Lower leg skin (tissue), 4 donors: ENCODE measurements around the gene PXDN. TPM values are rescaled to one million over a fixed set of nuclear protein-coding genes. Genes with fewer than 3 reads are reported as not detected.

Source experiments
- DNase-seq, 2 donors: peaks; one replicate each; pipeline ENCODE4 v3.0.0-alpha.2; 2019; ENCODE audit warnings: low spot score in 2 of 2
- H3K4me3 ChIP-seq: fragments of 200-600 bp; sonication (generic); 2 replicates; pipeline ENCODE4 v1.5.1; 2017; ENCODE audit warnings: mild to moderate bottlenecking, low read depth; ENCODE audit not compliant: poor library complexity, severe bottlenecking
- POLR2A ChIP-seq, 2 donors: fragments of 450-650 bp; IDR thresholded peaks; one replicate each; pipeline ENCODE4 v1.6.1; 2016 to 2017; ENCODE audit warnings: antibody characterized with exemption in 2 of 2, mild to moderate bottlenecking in 1 of 2, moderate library complexity in 1 of 2
- WGBS, 2 donors: methylation state at CpG; one replicate each; pipeline ENCODE4 v1.1.5; 2018; 5-methylcytosine and 5-hydroxymethylcytosine counted together
- intact Hi-C: fragments of 100-400 bp; cut with DNase I; formaldehyde crosslinking; loops from one replicate; pipeline ENCODE4 v1.15.0; 2023; ENCODE audit warnings: low total_unique reads
- total RNA-seq, 4 donors: library from RNA; depleted of rRNA; stranded (reverse); fragments of >200 nt; gene quantifications; one replicate each; pipeline ENCODE4 v1.1.0, GENCODE V29; 2016
- TF ChIP-seq, protein P1 (sequence below), 3 donors: fragments of 450-650 bp; IDR thresholded peaks; one replicate each; pipeline ENCODE4 v1.5.1; 2016; ENCODE audit warnings: antibody characterized with exemption in 3 of 3, mild to moderate bottlenecking in 3 of 3, moderate library complexity in 2 of 3

PXDN gene
- total RNA-seq, 4 donors from 2014 or later, result 4.7 to 13.7 (median 7.0) TPM

DNA sequence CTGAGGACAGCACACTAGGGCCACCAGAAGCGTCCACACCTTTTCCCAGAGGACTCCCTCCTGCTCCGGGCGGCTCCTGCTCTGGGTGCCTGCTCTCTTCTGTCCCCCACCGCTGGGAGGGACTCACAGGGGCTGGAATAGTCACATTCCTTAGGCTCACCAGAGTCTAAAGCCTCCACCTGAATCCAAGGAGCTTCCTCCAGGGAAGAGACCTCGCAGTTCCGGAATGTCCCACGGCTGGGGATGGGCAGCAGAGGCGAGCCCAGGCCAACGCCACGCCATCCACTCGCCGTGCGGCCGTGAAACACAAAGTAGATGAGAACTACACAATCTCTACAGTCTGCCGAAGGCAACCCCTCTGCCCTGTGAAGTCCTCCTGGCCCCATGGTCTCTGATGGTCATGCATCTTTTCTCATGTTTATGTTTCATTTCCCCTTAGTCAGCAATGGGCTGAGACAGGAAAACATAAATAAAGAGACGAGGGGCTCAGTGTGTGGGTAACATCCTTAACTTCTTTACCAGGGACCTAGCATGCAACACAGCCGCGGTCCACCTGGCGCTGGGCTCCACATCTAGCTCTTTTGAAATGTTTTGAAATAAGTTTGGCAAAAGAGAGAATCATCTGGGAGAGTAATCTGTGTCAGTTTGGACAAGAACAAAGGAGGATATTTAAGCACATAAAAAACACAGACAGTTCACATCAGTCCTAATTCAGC lies 98.4 kb downstream of the PXDN start:
- 85 to 87% methylated on average over 19 of the region's 19 CpGs for WGBS, 2 donors
- DNase-seq, result no peak
- intact Hi-C loops, result no loop called here
- H3K4me3 ChIP-seq, result no peak overlapping the region
- TF ChIP-seq, protein P1, sequence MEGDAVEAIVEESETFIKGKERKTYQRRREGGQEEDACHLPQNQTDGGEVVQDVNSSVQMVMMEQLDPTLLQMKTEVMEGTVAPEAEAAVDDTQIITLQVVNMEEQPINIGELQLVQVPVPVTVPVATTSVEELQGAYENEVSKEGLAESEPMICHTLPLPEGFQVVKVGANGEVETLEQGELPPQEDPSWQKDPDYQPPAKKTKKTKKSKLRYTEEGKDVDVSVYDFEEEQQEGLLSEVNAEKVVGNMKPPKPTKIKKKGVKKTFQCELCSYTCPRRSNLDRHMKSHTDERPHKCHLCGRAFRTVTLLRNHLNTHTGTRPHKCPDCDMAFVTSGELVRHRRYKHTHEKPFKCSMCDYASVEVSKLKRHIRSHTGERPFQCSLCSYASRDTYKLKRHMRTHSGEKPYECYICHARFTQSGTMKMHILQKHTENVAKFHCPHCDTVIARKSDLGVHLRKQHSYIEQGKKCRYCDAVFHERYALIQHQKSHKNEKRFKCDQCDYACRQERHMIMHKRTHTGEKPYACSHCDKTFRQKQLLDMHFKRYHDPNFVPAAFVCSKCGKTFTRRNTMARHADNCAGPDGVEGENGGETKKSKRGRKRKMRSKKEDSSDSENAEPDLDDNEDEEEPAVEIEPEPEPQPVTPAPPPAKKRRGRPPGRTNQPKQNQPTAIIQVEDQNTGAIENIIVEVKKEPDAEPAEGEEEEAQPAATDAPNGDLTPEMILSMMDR (IDR thresholded peaks at IDR 0.05), result no peak
- TF ChIP-seq POLR2A (IDR thresholded peaks at IDR 0.05), result no peak

DNA sequence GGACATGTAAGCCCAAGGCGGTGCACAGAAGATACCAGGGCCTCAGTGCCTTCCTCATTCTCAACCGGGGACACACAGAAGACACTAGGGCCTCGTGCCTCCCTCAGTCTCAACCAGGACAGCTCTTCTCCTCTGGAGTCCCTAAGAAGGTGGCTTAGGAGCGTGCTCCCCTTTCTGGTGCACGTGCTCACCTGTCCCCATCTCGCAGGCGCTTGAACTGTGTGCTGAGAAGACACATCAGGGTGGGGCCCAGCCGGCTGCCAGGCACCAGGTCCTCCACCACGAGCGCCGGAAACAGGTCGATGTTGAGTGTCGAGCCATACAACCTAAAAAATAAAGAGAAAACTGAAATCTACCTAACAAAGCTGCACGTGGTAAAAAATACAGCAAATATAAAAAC lies 99.9 kb downstream of the PXDN start:
- DNase-seq, result peak in 1 of 2 donors; percentile 74
- WGBS, 2 donors, result 92% methylated on average over 14 of the region's 14 CpGs
- TF ChIP-seq, protein P1 (IDR thresholded peaks at IDR 0.05), result no peak
- no peak for TF ChIP-seq POLR2A (IDR thresholded peaks at IDR 0.05)
- no peak overlapping the region for H3K4me3 ChIP-seq
- intact Hi-C loops, result no loop called here

DNA sequence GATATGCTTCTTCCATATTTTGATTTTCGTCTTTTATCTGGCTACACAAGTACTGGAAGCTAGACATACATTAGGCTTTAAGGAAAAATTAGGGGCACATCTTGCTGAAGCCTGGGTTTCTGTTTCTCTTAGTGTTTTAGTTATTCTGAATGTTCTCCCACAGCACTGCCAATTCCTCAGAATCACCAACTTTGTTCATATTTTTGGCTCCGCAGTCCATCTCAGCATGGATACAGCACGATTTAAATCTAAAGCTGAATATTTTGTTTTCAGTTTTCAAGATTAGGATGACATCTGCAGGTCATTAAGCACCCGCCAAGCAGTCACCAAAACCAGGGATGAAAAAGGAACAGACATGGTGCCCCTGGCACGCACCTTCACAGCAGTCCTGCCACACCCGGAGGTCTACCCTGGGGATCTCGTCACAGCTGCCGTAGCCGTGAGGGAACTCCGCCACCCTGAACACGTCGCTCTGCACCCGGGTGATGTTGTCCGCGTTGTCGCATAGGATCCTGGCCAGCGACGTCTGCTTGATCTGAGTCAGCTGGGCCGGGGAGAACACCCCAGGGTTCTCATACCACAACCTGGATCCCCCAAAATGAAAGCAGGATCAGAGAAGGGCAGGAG lies 101.2 kb downstream of the PXDN start:
- DNase-seq, result peak in 1 of 2 donors; percentile 71
- TF ChIP-seq, protein P1 (IDR thresholded peaks at IDR 0.05), result no peak
- no peak for TF ChIP-seq POLR2A (IDR thresholded peaks at IDR 0.05)
- no peak overlapping the region for H3K4me3 ChIP-seq
- WGBS, 2 donors, result 82 to 84% methylated on average over 19 of the region's 19 CpGs
- intact Hi-C loops, result no loop called here

DNA sequence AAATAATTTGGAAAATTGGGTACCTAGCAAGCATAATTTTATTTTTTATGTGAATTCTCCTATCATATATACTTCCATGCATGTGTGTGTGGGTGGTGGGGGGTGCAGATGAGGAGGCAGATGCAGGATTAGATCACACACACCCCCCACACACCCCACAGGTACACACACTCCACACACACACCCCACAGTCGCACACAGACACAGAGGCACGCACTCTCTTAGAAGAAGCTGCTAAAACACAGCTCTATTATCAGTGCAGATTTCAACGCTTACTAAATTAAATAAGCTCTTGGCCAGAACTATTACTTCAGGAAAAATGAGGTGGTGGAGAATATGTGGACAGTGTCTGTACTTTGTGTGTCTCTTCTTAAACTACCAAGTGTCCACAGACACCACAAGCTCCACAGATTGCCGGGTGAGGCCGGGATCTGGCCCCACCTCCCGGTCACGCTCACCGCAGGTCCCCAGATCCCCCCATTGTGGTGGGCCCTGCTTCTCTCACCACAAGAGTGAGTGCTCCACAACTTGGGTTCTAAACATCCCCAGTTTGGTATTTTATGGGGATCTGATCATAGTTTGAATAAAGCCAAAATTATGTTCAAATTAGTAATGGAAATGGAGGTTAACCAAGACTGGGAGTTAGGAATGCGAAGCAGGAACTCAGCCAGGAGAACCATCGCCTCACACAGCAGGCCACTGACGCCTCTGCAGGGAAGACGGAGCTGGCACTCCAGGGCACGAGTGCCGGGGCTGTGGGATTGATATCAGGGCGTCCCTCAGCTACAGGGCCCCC lies 102.1 kb downstream of the PXDN start:
- no peak for TF ChIP-seq POLR2A (IDR thresholded peaks at IDR 0.05)
- TF ChIP-seq, protein P1 (IDR thresholded peaks at IDR 0.05), result no peak
- DNase-seq, result no peak
- no peak overlapping the region for H3K4me3 ChIP-seq
- intact Hi-C loops, result no loop called here
- WGBS, 2 donors, result 78 to 81% methylated on average over 15 of the region's 15 CpGs

DNA sequence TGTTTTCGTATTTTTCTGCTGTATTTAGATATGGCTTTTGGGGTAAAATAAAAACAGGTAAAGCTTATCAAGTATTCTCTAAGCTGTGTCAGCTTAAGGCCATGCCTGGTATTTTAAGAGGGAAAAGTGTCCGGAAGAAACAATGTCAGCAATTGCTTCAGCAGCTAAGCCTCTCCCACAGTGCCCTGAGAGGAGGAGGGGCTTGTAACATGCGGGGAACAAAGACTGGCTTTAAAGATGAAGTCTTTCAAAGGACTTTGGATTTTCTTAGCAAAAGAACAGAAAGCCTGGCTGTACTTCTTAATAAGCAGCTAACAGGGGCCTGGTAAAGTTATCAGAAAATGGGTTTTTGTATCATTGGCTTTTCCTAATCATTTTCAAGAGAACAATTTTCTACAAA lies 102.8 kb downstream of the PXDN start:
- intact Hi-C loops, result no loop called here
- no peak overlapping the region for H3K4me3 ChIP-seq
- WGBS, 2 donors, result 83 to 90% methylated on average over 3 of the region's 3 CpGs
- no peak for DNase-seq
- TF ChIP-seq, protein P1 (IDR thresholded peaks at IDR 0.05), result no peak
- TF ChIP-seq POLR2A (IDR thresholded peaks at IDR 0.05), result no peak
